GM18505 (cell line): ENCODE data around the gene GAPVD1.

Experiments
- ATAC-seq: cut with Tn5 transposase; IDR thresholded peaks from one replicate; pipeline ENCODE4 v1.9.1; 2021; ENCODE audit not compliant: unreplicated experiment
- POLR2A ChIP-seq: IDR thresholded peaks from 4 replicates; pipeline ENCODE4 v1.6.1; 2011; ENCODE audit warnings: borderline replicate concordance; ENCODE audit not compliant: insufficient read depth, insufficient read length; ENCODE audit errors: extremely low read depth

The GAPVD1 gene

DNA sequence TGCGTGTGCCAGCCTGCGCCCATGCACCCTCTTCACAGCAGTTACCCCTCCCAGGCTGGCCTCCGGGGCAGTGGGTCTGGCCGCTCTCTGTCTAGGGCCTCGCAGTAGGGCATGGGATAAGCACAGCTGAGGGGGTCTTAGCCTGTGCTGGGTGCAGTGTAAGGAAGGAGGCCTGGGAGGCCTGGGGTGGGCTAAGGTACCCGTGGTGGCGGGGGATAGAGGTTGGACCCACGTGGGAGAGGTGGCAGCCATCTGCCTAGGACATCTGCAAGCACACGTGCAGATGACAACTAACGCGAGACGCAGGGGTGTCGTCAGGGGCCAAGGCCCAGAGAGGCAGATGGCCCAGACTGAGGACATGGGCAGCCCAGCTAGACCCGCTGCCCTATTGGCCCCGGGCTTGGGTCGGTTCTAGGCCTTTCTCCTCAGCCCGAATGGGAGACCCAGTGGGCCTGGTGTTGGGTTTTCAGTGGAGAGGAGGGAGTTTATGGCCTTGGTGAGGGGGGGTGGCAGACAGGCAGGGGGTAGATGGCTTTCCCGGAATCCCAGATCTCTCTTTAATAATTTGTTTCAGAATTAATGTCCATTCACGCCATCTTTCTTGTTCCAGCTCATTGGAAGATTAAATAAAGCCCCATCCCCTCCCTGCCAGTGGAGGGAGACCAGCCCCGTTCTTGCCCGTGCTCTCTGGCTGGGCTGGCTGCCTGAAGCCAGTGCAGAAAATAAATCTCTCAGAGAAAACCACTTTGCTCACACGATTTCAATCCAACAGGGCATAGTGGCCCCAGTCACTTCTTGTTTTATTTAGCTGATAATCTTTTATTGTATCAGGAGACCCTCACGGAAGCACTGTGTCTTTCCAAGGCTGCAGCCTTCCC is 154.2 kb downstream of the GAPVD1 start:
- ATAC-seq = no peak
- TF ChIP-seq POLR2A = no peak

- no peak for TF ChIP-seq POLR2A
Measured at GRCh38 chr9:125416517-125416916, 154.9 kb downstream of the GAPVD1 start.

More at GRCh38 chr9:125416517-125416916, 154.9 kb downstream of the GAPVD1 start:
- no peak for ATAC-seq
